ENCODE data around the gene BCKDHA. TPM values are rescaled to one million over a fixed set of nuclear protein-coding genes. Genes with fewer than 3 reads are reported as not detected.

Gene BCKDHA
- total and polyA plus RNA-seq, 2 donors (not counting 3 experiments of a cell fraction or from before 2014, with no cell fraction given) = 16.5 to 50.4 TPM

- dilution Hi-C loops (cut with MboI; ENCODE audit: extremely low pct_ligation_motif_present, low sequenced_read_pairs) = no loop called here
- Histone ChIP-seq H3K4me3 (replicated peaks in 1 of 3; ENCODE audit: insufficient read depth in 1 of 3, low read depth in 1 of 3, low read length in 3 of 3) (no peak overlapping the region), H3K9ac (replicated peaks; ENCODE audit: extremely low read depth, insufficient read depth, low read length) (no peak overlapping the region), H3K4me1 (ENCODE audit: control insufficient read depth, extremely low read depth, insufficient read depth, low read length) (peaks cover 40% of the 10 kb centered on the region), H3K9me1 (replicated peaks; ENCODE audit: control insufficient read depth, extremely low read depth, insufficient read depth, low read length) (no peaks in the 10 kb centered on the region), H3K9me3 (replicated peaks; ENCODE audit: control insufficient read depth, insufficient read depth, low read length) (no peaks in the 10 kb centered on the region), H3K27ac (ENCODE audit: insufficient read depth, low read depth, low read length) (no peak overlapping the region), H3K27me3 (ENCODE audit: control insufficient read depth in 2 of 2, insufficient read depth in 2 of 2, low read length in 2 of 2) (no peaks in the 10 kb centered on the region), H2AFZ (ENCODE audit: low read depth, low read length) (no peak overlapping the region), H4K20me1 (replicated peaks; ENCODE audit: control insufficient read depth, extremely low read depth, insufficient read depth, low read length) (no peaks in the 10 kb centered on the region), H3K36me3 (ENCODE audit: control insufficient read depth in 2 of 2, extremely low read depth in 1 of 2, insufficient read depth in 2 of 2, low read length in 2 of 2) (peaks cover 0 to 2% of the 10 kb centered on the region in 2 experiments), H3K4me2 (ENCODE audit: insufficient read depth, low read length) (no peak overlapping the region), H3K79me2 (ENCODE audit: control insufficient read depth, insufficient read depth, low read length) (peaks cover 6% of the 10 kb centered on the region)
- no TSS peak for BruUV-seq (replicated peaks)
- TF ChIP-seq GATA2 (IDR thresholded peaks at IDR 0.05; ENCODE audit: insufficient read depth, insufficient read length, low read depth, low read length) (no peak), CTCF (IDR thresholded peaks at IDR 0.05; ENCODE audit: extremely low read depth in 1 of 2, insufficient read depth in 1 of 2, low read depth in 1 of 2, low read length in 2 of 2) (no peak), MAX (IDR thresholded peaks at IDR 0.05; ENCODE audit: insufficient read depth, insufficient read length) (no peak), POLR2AphosphoS5 (IDR thresholded peaks at IDR 0.05; ENCODE audit: insufficient read depth, low read depth, low read length) (no peak), JUN (IDR thresholded peaks at IDR 0.05; ENCODE audit: borderline replicate concordance, insufficient read depth, insufficient read length, low read depth) (no peak)
- POLR2A ChIA-PET = no interaction called here
- CTCF ChIA-PET = interaction anchor here (1.0 kb wide), 1 partner anchor 46 kb away, joined by 3 read pairs; no protein-coding TSS in a partner anchor
- FAIRE-seq = no peak
- no peak for DNase-seq (ENCODE audit: low read depth, low spot score)
- intact Hi-C loops (cut with micrococcal nuclease) = no loop called here
Measured at GRCh38 chr19:41399525-41399924, 1.9 kb downstream of the BCKDHA start.

Data from endothelial cell of umbilical vein (primary cell).